HG02884 (cell line): Measurements from ENCODE around the gene ADGRD2.
"Not testable (repeated sequence)": the region's sequence is repeated elsewhere in the genome, so short reads cannot be mapped to it uniquely, and the experiment has no call there.

Experiments
- ATAC-seq: cut with Tn5 transposase; IDR thresholded peaks from one replicate; pipeline ENCODE4 v1.9.1; 2021; ENCODE audit warnings: mild to moderate bottlenecking, moderate library complexity; ENCODE audit not compliant: unreplicated experiment

Gene ADGRD2, protein sequence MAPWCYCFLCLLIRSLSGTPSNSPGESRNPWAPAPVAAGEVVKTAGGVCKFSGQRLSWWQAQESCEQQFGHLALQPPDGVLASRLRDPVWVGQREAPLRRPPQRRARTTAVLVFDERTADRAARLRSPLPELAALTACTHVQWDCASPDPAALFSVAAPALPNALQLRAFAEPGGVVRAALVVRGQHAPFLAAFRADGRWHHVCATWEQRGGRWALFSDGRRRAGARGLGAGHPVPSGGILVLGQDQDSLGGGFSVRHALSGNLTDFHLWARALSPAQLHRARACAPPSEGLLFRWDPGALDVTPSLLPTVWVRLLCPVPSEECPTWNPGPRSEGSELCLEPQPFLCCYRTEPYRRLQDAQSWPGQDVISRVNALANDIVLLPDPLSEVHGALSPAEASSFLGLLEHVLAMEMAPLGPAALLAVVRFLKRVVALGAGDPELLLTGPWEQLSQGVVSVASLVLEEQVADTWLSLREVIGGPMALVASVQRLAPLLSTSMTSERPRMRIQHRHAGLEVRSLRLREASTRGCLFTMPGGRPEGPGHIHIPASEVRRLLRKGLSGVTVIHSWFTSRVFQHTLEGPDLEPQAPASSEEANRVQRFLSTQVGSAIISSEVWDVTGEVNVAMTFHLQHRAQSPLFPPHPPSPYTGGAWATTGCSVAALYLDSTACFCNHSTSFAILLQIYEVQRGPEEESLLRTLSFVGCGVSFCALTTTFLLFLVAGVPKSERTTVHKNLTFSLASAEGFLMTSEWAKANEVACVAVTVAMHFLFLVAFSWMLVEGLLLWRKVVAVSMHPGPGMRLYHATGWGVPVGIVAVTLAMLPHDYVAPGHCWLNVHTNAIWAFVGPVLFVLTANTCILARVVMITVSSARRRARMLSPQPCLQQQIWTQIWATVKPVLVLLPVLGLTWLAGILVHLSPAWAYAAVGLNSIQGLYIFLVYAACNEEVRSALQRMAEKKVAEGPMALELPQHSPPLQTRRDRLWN

DNA sequence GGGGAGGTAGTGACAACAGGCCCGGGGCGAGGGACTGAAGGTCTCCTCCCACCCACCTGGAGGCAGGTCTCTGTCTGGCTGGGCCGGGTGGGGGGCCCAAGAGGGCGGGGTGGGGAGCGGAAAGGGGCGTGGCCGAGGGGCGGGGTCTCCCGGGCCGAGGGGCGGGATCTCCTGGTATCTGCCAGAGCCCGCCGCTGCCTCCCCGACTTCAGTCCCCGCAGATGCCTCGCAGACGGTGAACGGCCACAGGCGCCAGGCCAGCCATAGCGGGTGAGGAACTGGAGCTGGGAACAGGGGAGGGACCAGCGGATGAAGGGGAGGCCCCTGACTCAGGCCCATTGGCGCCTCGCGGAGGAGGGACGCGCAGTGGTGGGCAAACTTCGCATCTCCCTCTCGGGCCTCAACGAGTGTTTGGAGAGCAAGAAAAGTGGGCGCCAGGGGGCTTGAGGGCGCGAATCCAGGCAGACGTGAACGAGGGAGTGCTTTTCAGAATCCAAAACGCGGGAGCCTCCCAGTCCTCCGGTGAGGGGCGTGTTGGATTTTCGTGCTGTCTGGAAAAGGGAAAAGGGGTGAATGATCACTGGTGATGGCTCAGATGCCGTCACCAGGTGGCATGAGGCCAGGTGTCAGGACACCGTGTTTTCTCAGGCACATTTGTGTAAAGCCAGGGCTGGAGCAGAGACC, at the start of gene ADGRD2:
TSS of gene ADGRD2 (plus strand) at position 211 of the 684 bp plus-strand sequence. CDS start 1,216 bp downstream, outside the sequence.
- no peak for ATAC-seq

DNA sequence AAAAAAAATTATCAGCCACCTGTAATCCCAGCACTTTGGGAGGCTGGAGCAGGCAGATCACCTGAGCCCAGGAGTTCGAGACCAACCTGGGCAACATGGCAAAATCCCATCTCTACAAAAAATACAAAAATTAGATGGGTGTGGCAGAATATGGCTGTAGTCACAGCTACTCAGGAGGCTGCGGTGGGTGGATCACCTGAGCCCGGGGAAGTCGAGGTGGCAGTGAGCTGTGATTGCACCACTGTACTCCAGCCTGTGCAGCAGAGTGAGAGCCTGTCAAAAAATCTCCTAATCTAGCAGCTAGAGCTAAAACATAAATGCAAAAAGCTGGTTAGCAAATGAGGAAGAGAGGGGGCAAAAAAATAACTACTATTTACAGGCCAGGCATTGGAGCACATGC, 47.0 kb upstream of the ADGRD2 start:
- ATAC-seq, result no peak

DNA sequence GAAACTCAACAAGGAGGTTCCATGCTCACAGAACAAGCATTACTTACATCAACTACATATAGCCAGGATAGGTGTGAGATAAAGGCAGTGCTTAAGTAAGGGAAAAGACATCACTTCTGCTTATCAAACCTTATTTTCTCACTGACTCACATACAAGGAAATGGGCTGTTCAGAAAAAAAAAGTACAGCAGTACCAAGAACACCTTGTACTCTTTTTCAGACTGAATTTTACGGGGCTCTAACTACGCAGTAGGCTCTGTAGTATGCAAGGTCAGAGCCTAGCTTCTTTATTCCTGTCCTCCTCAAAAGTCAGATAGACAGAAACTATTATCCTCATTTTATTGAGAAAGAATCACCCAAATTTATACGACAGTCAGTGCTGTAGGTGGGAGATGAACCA, 40.8 kb upstream of the ADGRD2 start:
- ATAC-seq, result no peak

DNA sequence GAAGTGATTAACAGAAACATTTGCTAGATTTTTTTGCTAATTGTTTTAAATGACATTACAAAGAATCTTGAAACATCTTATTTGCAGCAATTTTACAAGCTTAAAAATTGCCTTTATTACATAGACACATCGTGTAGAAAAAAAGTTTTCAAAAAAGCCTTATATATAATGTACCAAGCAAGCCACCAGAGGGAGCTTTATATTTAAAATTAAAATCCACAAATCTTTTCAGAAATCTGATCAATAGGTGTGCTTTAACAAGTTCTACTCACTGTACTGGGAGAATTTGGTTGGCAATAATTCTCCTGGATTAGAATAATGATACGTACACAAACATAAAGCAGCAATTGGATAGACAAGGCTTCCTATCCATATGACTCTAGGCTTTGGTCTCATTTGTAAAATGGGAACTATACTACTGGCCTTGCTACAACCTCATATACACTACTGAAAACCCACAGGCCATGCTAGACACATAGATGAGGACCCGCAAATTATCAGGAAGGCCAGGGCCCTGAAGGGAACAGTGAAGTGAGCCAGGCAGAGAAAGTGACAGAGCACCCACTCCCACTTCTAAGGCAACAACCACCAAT, 39.8 kb upstream of the ADGRD2 start:
- no peak for ATAC-seq

DNA sequence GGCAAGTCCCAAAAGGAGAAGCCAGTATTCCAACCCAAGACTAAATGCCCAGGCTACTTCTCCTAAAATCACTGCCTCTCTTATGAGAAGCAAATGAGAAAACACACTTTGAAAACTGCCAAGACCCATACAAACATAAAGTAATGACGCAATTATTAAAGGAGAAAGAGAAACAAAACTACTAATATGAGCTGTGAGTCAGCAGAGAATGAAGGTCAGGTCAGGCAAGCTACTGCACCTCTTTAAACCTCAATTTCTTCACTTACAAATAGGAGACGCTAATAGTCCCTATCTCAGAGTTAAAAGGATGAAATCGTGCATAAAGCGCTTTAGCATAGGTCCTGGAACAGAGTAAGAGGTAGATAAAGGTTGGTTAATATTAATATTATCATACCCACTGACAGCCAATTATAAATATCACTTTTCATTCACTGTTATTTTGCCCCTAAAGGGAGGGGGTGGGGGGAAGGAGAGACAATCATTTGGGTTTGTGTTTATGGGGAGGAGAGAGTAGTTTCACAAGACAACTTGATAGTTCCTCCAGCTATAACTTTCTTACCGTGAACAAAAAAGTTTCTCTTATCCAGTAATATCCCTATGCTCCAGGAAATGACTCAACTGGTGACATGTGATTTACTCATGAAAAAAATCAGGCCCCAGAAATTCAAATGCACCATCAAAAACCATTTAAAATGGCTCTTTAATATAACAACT, 38.6 kb upstream of the ADGRD2 start:
- ATAC-seq, result no peak

DNA sequence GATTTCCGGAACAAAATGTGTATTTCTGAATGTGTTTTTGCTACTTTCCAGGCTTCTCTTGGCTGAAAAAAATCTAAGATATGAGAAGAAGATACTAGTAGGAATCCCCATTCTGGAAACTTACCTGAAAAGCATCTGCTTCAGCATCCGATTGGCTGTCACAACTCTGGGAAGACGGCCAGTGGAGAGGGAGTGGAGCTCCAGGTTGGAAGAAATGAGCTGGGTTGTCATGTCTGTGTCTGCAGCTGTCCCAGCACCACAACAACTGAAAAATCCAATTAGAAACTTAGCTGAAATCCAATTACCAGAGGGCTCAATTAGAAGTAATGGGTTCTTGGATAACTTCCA, 38.0 kb upstream of the ADGRD2 start:
- no peak for ATAC-seq

DNA sequence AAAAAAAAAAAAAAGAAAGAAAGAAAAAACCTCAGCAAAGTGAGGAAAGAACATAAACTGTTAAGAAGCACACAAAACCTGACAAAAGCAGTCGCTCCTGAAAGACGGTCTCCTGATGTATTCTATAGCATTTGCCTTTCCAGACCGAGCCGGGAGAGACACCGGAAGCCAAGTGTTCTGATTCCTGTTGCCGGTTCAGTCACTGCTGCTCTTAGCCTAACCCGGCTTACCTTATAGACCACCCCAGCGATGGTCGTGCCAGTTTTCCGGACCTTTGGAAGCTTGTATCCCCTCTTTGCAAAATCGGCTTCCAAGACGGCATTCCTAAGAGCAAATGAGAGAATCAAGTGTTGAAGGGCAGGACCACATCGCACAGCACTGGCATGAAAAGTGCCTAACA, 35.6 kb upstream of the ADGRD2 start:
- ATAC-seq, result no peak

DNA sequence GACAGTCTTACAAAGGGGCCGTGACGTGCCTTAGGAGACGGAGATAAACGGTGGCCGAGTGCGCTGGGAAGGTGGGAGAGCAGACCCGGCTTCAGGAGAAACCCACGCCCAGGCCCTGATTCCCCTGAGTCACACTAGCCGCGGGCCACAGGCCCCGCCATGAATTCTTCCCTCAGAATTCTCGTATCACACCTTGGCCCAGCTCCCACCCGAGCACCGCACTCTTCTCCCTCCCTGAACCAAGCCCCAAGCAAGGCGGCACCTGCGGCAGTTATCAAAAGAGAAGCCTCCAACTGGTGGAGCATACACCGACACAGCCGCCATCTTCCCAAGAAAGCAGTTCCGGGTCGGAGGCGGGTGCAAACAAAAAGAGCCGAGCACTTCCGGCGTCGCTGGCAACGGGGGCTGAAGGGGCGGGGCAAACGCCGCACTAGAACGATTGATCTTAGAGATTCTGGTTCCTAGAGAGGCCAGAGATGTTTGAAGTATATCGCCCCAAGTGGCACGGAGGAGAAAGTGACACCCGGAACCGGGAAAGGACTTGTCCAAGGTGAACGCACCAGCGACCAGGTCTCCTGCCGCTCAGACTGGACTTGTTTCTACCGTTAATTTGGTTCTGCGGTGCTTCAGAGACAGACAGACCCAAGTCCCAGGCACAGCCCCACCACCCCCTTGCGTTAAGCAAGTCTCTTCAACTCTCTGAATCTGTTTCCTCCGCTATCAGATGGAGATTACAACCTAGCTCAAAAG, 35.0 kb upstream of the ADGRD2 start, which contains the start of gene PSMB7:
TSS of gene PSMB7 (minus strand) at position 341 of the 750 bp plus-strand sequence. CDS start at position 324, 17 bp downstream.
- peak; percentile 88 for ATAC-seq

DNA sequence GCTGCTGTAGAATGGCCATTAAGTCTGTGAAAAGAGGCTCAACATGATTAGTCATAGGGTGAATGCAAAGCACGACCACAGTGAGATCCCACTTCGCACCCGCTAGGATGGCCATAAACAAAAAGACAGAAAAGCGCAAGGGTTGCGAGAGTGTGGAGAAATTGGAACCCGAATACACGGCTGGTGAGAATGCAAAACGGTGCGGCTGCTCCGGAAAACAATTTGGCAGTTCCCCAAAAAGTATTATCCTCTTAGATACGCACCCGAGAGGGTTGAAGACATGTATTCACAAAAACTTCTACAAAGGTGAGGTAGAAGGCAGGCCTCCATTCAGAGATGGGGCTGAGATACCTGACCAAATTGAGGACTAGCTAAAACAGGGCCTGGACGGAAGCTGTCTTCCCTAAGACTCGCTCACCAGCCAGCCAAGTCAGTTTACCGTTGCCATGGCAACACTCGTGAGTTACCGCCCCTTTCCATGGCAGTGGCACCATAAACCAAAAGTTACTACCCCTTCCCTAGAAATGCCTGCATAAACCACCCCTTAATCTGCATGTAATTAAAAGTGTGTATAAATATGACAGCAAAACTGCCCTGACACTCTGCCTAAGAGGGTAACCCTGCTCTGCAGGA, 34.3 kb upstream of the ADGRD2 start:
- ATAC-seq, result peak; percentile 5

DNA sequence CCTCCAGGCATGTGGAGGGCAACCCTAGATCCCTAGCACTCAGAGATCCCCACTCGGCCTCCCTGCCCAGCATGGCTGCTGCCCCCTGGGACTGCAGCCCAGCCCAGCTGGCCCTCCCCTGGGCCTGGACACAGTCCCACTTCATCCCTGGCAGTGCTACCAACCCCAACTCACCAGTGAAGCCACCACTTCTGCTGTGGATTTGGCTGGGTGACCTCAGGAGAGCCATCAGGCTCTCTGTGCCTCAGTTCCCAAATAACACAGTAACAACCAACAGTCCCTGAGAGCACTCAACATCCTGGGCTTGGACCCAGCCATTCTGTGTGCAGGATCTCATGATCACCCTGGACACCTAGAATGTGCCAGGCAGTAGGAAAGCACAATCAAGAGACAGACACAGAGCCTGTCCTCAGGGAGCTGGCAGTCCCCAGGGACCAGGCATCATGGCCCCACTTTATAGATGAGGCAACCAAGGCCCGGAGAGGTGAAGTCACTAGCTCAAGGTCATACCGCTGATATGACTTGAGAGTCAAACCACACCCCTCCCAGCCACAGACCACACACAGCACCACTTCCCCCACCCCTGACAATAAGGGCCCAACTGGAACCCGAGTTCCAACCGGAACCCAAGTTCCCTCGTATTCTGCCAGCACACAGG, 30.3 kb upstream of the ADGRD2 start:
- ATAC-seq, result no peak

DNA sequence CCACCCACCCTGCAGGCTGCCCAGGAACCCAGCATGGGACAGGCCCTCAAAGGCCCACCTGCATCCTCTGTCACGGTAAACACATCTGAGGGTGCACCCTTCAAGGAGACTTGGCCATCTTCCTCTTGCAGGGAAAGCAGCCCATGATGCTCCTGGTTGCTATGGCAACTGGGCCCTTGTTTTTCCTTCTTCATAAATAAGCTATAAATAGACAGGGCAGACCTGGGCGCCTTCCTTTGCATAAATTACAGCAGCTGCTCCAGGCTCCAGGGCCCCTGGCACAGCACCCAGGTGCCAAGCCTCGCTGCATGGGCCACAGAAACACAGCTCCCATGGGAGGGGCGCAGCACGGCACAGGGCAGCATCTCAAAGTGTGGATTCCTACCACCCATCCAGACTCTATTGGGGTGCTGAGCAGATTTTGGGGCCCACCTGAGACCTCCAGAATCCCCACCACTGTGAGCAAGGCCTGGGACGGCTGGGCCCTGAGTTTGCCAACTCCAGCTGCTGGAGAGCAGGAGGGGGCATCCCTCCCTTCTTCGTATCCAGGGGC, 29.2 kb upstream of the ADGRD2 start:
- no peak for ATAC-seq

DNA sequence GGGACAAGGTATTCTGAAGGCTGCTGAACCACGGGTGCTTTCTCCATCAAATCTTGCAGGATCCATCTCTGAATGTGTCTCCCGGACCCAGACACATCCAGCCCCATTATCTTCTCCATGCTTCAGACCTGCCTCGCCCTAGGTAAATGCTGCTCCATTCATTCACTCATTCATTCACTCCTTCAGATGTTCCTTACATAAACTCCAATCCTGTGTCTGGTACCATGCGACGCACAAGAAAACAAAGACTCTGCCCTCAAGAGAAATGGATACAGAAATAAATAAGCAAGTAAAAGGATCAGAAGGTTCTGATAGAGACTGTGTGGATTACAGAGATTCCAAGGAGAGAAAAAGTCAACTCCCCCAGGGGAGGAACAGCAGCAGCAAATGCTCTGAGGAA, 27.1 kb upstream of the ADGRD2 start:
- no peak for ATAC-seq

DNA sequence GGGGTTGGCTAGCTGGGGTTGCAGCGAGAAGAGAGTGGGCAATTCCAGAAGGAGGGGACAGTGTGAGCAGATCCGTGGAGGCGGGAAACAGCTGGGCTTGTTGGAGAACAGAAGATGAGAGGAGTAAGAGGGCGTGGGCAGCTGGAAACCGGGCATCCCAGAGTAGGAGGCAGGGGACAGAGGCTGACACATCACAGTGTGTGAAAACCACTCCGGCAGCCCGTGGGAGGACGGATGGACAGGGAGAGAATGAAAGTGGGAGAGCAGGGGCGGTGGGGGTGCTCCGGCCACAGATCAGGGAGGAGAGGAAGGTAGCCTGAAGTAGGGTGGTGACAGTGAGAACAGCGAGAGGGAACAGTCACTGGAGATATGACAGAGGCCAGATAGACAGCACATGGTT, 26.7 kb upstream of the ADGRD2 start:
- ATAC-seq, result no peak

DNA sequence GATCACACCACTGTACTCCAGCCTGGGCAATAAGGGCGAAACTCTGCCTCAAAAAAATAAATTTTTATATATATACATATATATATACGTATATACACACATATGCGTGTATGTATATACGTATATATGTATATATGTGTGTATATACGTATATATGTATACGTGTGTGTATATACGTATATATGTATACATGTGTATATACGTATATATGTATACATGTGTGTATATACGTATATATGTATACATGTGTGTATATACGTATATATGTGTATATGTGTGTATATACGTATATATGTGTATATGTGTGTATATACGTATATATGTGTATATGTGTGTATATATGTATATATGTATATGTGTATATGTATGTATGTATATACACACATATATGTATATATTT, 24.5 kb upstream of the ADGRD2 start:
- ATAC-seq, result not testable (repeated sequence)

DNA sequence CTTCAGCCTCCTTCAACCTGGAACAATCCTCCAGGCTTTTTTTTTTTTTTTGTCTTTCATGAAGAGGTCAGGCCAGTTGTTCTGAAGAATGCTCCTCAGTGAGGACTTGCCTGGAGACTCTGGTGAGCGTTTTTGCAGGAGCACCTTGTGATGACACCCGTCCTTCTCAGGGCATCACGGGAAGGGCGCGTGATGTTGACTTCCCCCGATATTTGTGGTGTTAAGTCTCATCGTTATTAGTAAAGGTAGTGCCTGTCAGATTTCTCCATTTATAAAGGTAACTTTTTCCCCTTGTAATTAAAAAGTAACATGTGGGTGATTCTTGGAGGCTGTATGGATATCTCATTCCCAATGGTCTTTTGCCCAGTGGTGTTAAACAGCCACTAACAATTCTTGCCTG, 23.9 kb upstream of the ADGRD2 start:
- ATAC-seq, result no peak

DNA sequence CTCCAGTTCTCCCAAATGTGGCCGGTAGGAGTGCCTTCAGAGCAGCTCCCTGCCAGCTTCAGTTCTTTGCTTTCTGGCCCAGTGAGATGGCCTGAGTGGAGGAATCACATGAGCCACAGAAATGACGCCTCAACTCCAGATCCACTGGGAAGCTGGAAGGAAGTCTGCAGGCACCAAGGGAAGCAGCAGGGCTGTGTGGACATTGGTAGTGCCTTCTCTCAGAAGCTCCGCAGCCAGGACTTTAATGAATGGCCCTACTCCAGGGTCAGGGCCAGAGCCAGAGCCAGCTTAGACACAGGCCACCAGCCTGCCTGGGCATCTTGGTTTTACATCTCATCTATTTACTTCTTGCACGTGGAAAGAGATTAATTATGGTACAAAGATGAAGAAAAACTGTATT, 23.0 kb upstream of the ADGRD2 start:
- ATAC-seq, result no peak

DNA sequence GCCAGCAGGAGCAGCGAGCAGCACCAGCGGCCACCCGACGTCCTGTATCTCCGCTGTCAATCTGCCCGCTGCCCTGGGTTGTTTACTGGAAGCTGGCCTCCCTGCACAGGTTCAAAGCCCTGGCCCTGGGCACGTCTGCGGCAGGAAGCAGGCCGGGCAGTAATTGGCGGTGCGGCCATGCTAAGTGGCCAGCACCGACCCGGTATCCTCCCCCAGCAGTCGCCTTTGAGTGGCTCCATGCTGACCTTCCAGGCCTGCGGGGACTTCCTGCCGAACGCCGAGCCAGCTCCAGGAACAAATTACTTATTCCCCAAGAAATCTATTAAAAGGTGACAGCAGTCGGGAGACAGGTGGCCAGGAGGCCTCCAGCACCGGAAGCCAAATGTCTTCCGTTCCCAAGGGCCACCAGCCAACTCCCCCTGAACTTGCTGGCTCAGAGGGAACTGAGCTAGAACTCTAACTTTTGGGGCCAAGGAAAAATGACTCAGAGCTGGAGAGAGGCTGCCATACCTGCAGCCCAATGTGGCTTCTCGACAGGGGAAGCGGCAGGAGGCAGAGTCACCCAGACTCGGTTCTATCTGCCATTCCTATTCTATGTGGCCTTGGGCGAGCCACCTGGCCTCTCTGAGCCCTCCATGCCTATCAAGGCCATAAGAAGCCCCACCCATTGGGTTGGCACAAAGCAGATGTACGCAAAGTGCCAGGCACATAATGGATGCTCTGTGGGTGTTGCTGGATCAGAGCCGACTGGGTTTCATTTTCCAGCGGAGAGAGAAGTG, 21.3 kb upstream of the ADGRD2 start:
- no peak for ATAC-seq

DNA sequence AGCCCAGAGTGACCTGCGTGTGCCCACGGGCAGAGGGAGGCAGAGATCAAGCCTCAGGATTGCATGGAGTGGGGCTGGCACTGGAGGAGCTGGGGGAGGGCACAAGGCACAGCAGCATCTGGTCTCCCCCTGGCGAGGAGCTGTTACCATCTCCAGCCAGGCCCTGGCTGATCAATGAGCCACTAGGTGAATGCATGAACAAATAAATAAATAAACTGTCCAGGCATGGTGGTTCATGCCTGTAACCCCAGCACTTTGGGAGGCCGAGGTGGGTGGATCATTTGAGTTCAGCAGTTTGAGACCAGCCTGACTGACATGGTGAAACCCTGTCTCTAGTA, 20.8 kb upstream of the ADGRD2 start:
- ATAC-seq, result no peak
